Measurements from ENCODE around the gene RAPGEF2.

DNA sequence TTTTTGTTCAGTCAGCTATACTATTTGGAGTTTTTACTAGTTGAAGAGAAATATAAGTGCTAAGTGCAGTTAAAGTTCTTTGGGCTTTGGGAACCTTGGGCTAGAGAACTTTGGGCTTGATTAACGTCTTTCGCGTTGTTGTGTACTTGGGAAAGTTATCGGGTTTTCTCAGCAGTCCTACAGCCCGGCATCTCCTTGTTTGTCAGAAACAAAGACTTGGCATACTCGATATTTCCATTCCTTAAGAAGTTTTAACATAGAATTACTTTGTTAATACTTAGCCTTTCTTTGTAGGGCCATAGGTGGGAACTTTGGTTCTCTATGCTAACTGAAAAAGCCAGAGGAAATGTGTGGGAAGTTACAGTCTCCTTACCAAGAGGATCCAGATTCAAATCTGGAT lies 28.7 kb downstream of the RAPGEF2 start:
- TF ChIP-seq POLR2A (IDR thresholded peaks at IDR 0.05): no peak
- TF ChIP-seq, protein P1, sequence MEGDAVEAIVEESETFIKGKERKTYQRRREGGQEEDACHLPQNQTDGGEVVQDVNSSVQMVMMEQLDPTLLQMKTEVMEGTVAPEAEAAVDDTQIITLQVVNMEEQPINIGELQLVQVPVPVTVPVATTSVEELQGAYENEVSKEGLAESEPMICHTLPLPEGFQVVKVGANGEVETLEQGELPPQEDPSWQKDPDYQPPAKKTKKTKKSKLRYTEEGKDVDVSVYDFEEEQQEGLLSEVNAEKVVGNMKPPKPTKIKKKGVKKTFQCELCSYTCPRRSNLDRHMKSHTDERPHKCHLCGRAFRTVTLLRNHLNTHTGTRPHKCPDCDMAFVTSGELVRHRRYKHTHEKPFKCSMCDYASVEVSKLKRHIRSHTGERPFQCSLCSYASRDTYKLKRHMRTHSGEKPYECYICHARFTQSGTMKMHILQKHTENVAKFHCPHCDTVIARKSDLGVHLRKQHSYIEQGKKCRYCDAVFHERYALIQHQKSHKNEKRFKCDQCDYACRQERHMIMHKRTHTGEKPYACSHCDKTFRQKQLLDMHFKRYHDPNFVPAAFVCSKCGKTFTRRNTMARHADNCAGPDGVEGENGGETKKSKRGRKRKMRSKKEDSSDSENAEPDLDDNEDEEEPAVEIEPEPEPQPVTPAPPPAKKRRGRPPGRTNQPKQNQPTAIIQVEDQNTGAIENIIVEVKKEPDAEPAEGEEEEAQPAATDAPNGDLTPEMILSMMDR (IDR thresholded peaks at IDR 0.05): no peak
